ENCODE measurements around the gene NOS3. TPM values are rescaled to one million over a fixed set of nuclear protein-coding genes. Genes with fewer than 3 reads are reported as not detected.

Gene NOS3
- polyA plus RNA-seq, 3 donors = 11.0 to 14.2 (median 12.3) TPM

GRCh38 chr7:150950496-150951180, 40.2 kb upstream of the NOS3 start:
- no peak for DNase-seq

GRCh38 chr7:150951181-150951520, 39.7 kb upstream of the NOS3 start:
- DNase-seq = no peak

- DNase-seq = no peak
Observed at GRCh38 chr7:150951521-150951920, 39.3 kb upstream of the NOS3 start.

- no peak for DNase-seq
Observed at GRCh38 chr7:150952331-150953050, 38.3 kb upstream of the NOS3 start.

GRCh38 chr7:150953061-150953997, 37.5 kb upstream of the NOS3 start:
- DNase-seq = no peak

GRCh38 chr7:150954201-150954985, 36.4 kb upstream of the NOS3 start:
- no peak for DNase-seq

GRCh38 chr7:150954986-150955518, 35.8 kb upstream of the NOS3 start:
- DNase-seq = no peak

GRCh38 chr7:150955519-150956394, 35.1 kb upstream of the NOS3 start:
- DNase-seq = peak; percentile 82

- DNase-seq = no peak
Observed at GRCh38 chr7:150956395-150957132, 34.3 kb upstream of the NOS3 start.

- no peak for DNase-seq
Observed at GRCh38 chr7:150957133-150958020, 33.4 kb upstream of the NOS3 start.

GRCh38 chr7:150958062-150958552, 32.7 kb upstream of the NOS3 start:
- no peak for DNase-seq

GRCh38 chr7:150958597-150958996, 32.2 kb upstream of the NOS3 start:
- DNase-seq = no peak

GRCh38 chr7:150959081-150959480, 31.7 kb upstream of the NOS3 start:
- DNase-seq = no peak

GRCh38 chr7:150959739-150960734, 30.8 kb upstream of the NOS3 start:
- no peak for DNase-seq

GRCh38 chr7:150961510-150962289, 29.1 kb upstream of the NOS3 start:
- no peak for DNase-seq

GRCh38 chr7:150962290-150962552, 28.6 kb upstream of the NOS3 start:
- DNase-seq = no peak
